ENCODE results near the gene GPR146. TPM values are rescaled to one million over a fixed set of nuclear protein-coding genes. Genes with fewer than 3 reads are reported as not detected.

GPR146 gene
- total and polyA plus RNA-seq, 2 of the 8 experiments (the other 6 are each of a cell fraction or from before 2014, with no cell fraction given): 1.8 to 2.7 TPM

- Histone ChIP-seq H4K5ac (ENCODE audit: insufficient read length, low read depth, low read length) (no peak overlapping the region), H3K4me2 (ENCODE audit: insufficient read depth in 1 of 2, low read depth in 2 of 2, low read length in 2 of 2) (no peak overlapping the region), H2BK12ac (ENCODE audit: low read depth, low read length) (no peak overlapping the region), H3K36me3 (ENCODE audit: control insufficient read depth in 2 of 4, insufficient read depth in 4 of 4, low read length in 3 of 4) (no peaks in the 10 kb centered on the region), H3K18ac (ENCODE audit: extremely low read depth, low read length) (no peak overlapping the region), H3K27ac (ENCODE audit: low read depth, low read length) (no peak overlapping the region), H3K4me1 (replicated peaks in 1 of 4; ENCODE audit: control insufficient read depth in 3 of 4, insufficient read depth in 4 of 4, low read length in 3 of 4) (no peaks in the 10 kb centered on the region), H3K27me3 (replicated peaks in 1 of 4; ENCODE audit: control insufficient read depth in 3 of 4, extremely low read depth in 1 of 4, insufficient read depth in 3 of 4, low read length in 3 of 4) (no peaks in the 10 kb centered on the region), H2BK5ac (ENCODE audit: low read depth, low read length) (no peak overlapping the region), H3K4me3 (ENCODE audit: extremely low read depth in 1 of 4, insufficient read depth in 2 of 4, low read depth in 3 of 4, low read length in 4 of 4) (no peak overlapping the region), H3K23me2 (ENCODE audit: low read depth, low read length) (no peaks in the 10 kb centered on the region), H2BK15ac (ENCODE audit: low read length) (no peak overlapping the region), H3K79me1 (ENCODE audit: low read depth, low read length) (peaks cover 17% of the 10 kb centered on the region), H2AK5ac (ENCODE audit: low read depth, low read length) (0 out of 2 replicates have a peak overlapping the region, but pooled peaks have one; percentile 8), H3K23ac (ENCODE audit: insufficient read length) (no peak overlapping the region), H3K9me3 (ENCODE audit: insufficient read depth in 2 of 2, low read depth in 1 of 2, low read length in 1 of 2) (no peaks in the 10 kb centered on the region), H4K91ac (replicated peaks; ENCODE audit: insufficient read length, low read length) (no peak overlapping the region), H3K79me2 (ENCODE audit: control insufficient read depth in 1 of 2, insufficient read depth in 2 of 2, low read length in 2 of 2) (peaks cover 0 to 15% of the 10 kb centered on the region in 2 experiments; a peak in 1 of 4 replicates), H3K4ac (replicated peaks; ENCODE audit: insufficient read length, low read depth, low read length) (no peak overlapping the region), H3K56ac (replicated peaks; ENCODE audit: insufficient read length, low read depth, low read length) (no peak overlapping the region), H2BK20ac (ENCODE audit: low read length) (no peak overlapping the region), H3K14ac (ENCODE audit: insufficient read length) (no peak overlapping the region), H2AFZ (ENCODE audit: low read length) (no peak overlapping the region), H4K20me1 (replicated peaks in 1 of 2; ENCODE audit: control insufficient read depth in 1 of 2, insufficient read depth in 2 of 2, low read length in 2 of 2) (peaks cover 0 to 13% of the 10 kb centered on the region in 2 experiments), H3K9ac (replicated peaks in 1 of 4; ENCODE audit: extremely low read depth in 1 of 4, low read depth in 3 of 4, low read length in 3 of 4) (no peak overlapping the region), H2BK120ac (replicated peaks; ENCODE audit: low read depth, low read length) (no peak overlapping the region), H4K8ac (ENCODE audit: extremely low read depth, insufficient read depth, low read length) (peak overlapping the region; percentile 65; the same call in 1 of the 2 replicates)
- POLR2A ChIA-PET (ENCODE audit: partially characterized antibody): no interaction called here
- no peak for FAIRE-seq
- DNase-seq (ENCODE audit: low read depth in 1 of 2, low spot score in 2 of 2): no peak
- CTCF ChIA-PET (ENCODE audit: partially characterized antibody): interaction anchor here (0.5 to 1.9 kb wide), 8 partner anchors 17 to 427 kb away, joined by 3 to 10 read pairs (median 4); no protein-coding TSS in a partner anchor
- 89% methylated on average over 26 of the region's 27 CpGs; no CpG with 5 or more reads in 1 of the 2 experiments for WGBS, 2 experiments (ENCODE audit: extremely low coverage in 1 of 2, insufficient coverage in 1 of 2, insufficient read length in 1 of 2, insufficient replicate concordance in 2 of 2, low coverage in 1 of 2, low lambda C conversion rate in 2 of 2, missing lambda C conversion rate in 1 of 2)
- TF ChIP-seq E2F6 (IDR thresholded peaks at IDR 0.05): no peak
- TF ChIP-seq CEBPB (IDR thresholded peaks at IDR 0.05; ENCODE audit: low read depth, low read length): no peak
- TF ChIP-seq CBX8 (IDR thresholded peaks at IDR 0.05; ENCODE audit: borderline replicate concordance, low read depth, low read length): no peak
- no peak for TF ChIP-seq CREB1 (IDR thresholded peaks at IDR 0.05)
- TF ChIP-seq SP4 (IDR thresholded peaks at IDR 0.05; ENCODE audit: low read length): no peak
- no peak for TF ChIP-seq CBX5 (IDR thresholded peaks at IDR 0.05; ENCODE audit: low read depth, low read length)
- no peak for TF ChIP-seq RAD21 (IDR thresholded peaks at IDR 0.05 in 1 of 2, conservative IDR thresholded peaks at IDR 0.05 in 1 of 2; ENCODE audit: low read depth in 2 of 2, low read length in 2 of 2)
- no peak for TF ChIP-seq RXRA (IDR thresholded peaks at IDR 0.05; ENCODE audit: insufficient read depth, low read depth, low read length)
- no peak for TF ChIP-seq ASH2L (IDR thresholded peaks at IDR 0.05; ENCODE audit: low read length)
- TF ChIP-seq SUZ12 (IDR thresholded peaks at IDR 0.05; ENCODE audit: low read length): no peak
Observed at GRCh38 chr7:1106063-1106792, 61.9 kb downstream of the GPR146 start.

Measured in H1 (cell line).